GM21515 (cell line): ENCODE data around the gene PGRMC2.

Experiments
- ATAC-seq: cut with Tn5 transposase; IDR thresholded peaks from one replicate; pipeline ENCODE4 v1.9.1; 2021; ENCODE audit not compliant: unreplicated experiment

The PGRMC2 gene

GRCh38 chr4:128221586-128221985 lies 66.0 kb downstream of the PGRMC2 start:
- no peak for ATAC-seq

GRCh38 chr4:128220286-128221235 lies 67.1 kb downstream of the PGRMC2 start:
- ATAC-seq = peak; percentile 82
